ENCODE measurements around the gene CD8B.

The CD8B gene

DNA sequence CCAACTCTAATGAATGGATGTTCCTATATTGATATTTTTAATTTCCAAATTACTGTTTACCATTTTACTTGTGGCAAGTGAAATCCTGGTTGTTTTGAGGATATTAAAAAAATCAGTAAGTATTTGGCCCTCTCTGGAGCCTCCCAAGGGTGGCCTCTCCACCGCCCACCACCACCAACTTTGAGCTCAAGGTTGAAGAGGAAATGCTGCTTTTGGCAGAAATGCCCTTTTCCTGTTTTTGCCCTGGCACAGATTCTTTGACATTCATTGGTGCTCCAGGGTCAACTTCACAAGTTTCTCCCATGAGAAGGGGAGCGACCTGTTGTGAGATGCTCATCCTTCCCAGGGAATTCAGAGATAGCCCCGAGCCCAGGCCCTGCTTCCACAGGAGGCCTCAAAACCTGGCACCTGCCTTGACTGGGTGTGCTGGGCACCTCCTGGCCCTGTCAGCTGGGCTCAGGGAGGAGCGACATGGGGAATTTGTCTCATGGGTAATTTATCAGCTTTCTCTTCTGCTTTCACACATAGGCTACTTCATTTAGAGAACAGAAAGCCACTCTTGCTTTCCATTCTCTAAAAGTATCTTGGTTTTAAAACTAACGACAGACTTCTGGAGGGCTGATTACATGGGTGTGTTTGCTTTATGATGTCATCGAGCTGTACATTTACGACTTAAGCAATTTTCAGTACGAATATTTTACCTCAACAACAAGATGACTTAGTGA, 77.9 kb downstream of the CD8B start:
- DNase-seq, result no peak
- intact Hi-C loops (cut with DNase I), result no loop called here

DNA sequence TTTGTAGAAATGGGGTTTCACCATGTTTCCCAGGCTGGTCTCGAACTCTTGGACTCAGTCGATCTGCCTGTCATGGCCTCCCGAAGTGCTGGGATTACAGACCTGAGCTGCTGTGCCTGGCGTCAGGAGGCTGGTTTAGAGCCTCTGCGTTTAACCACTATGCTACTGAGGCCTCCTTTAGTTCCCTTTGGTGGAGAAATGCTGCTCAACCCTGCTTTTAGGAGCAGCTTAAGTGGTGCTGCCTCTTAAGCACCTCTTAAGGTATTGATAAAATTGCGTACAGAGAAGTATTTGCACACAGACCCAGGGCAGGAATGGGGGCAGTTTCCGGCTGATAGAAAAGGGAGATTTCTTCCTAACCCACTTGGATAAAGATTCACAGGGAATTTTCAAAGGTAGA, 78.9 kb downstream of the CD8B start:
- intact Hi-C loops (cut with DNase I), result no loop called here
- DNase-seq, result no peak

DNA sequence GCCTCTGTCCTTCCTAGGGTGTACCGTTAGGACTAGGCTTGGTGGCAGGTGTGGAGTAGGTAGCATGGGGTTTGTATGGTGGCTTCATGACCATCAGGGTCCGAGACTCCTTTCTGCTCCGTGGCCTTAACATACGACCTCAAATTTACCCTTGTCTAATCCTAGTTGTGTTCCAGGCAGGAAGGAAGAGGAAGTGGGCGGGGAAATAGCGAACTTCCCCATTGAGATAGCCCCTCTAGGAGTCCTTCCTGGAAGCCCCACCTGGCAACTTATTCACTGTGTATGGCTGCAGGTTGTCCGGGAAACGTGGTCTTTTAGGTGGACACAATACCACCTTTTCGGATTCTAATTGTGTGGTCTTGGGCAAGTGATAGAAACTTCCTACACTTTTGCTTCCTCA, 80.3 kb downstream of the CD8B start:
- DNase-seq, result no peak
- intact Hi-C loops (cut with DNase I), result no loop called here

DNA sequence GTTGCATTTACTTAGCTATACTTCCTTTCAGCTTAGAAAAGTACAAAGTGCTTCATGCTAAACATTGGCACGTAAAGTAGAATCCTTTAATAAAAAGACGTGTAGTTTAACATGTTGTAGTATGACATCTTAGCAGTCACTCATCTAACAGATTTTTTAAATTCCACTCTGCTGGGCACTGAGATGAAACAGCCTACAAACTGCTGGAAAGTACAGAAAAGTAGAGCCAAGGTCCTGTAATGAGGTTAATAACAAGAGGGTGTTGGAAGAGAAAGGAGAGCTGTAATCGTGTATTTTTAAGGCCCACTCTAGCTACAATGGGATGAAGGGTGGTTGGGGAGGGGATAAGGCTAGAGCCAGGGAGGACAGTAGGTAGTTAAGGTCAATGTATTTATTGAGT, 81.7 kb downstream of the CD8B start:
- intact Hi-C loops (cut with DNase I), result no loop called here
- DNase-seq, result no peak

DNA sequence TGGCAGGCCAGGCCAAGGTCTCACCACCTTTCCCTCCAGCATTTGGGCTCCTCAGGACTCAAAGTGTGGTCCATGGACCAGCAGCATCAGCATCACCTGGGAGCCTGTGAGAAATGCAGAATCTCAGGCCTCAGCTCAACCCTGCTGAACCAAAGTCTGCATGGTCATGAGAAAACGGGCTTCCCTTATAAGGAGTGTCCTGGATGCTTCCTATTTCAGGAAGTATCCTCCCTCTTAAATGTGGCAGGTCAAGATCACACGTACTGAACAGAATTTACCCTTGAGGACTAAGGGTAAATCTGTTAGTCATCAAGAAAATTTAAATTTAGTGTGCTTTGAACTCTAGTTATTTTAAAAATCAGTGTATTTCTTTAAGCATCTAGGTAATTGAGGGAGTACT, 82.7 kb downstream of the CD8B start:
- intact Hi-C loops (cut with DNase I), result no loop called here

DNA sequence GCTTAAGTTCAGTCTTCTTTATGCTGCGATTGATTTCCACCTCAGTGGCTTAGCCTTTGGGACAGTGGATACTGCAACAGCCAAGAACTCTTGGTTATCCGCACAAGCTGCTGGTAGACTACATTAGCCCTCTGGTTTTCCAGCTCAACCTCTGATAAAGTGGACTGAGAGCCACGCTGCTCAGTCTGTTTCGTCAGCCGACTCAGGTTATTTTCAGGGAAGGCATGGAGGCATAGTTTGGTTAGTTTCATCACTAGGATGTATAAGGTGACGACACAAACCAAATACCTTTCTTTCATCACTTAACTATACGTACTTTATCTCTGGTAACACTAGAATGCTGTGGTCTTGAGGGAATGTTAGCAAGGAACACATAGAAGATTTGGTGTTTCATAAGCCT, 85.2 kb downstream of the CD8B start:
- no peak for DNase-seq
- intact Hi-C loops (cut with DNase I), result no loop called here

More for the DNA sequence above, 82.7 kb downstream of the CD8B start:
- DNase-seq, result no peak

DNA sequence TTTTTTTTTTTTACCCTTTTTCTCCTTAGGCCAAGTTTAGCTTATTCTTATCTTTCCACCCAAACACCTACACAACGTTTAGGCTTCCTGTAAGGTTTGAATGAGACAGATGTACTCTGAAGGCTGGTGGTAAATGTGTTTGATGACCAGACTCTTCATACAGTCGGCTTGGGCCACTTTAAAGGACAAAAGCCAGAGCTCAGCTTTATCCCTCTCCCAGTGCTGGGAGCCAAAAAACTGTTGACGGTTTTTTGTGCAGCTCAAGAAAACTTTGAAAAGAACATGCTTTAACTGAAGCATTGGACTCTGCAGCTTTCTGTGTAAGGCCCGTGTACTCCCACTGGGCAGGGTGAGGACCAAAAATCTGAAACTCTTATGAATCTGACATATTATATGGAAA, 86.3 kb downstream of the CD8B start:
- intact Hi-C loops (cut with DNase I), result no loop called here

DNA sequence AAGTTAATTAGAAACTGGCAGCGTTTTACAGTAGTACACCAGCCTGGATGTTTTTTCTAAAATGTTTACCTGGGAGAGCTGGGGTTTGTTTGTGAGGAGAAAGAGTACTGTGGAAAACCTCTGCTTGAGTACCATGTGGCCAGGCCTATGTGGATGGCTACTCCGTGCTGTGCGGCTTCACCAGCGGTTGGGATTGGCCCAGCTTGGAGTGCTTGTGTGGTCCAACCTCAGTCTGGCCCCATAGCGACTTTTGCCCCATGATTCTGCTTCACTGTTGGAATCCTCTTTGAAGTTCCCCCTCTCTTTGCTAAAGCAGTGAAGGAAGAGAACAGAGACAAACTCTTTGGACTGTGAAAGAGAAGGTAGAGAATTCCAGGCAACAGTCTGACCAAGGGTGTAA, 86.8 kb downstream of the CD8B start:
- DNase-seq, result no peak
- intact Hi-C loops (cut with DNase I), result no loop called here

More for the DNA sequence above, 86.3 kb downstream of the CD8B start:
- no peak for DNase-seq

DNA sequence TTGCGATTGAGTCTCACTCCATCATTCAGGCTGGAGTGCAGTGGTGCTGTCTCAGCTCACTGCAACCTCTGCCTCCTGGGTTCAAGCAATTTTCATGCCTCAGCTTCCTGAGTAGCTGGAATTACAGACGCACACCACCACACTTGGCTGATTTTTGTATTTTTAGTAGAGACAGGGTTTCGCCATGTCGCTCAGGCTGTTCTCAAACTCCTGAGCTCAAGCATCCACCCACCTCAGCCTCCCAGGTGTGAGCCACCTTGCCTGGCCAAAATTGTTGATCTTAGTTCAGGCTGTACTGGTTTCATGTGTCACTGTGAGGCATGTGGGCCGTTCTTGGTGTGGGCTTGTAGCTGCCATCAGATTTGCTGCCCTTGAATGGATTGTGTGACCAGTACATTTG, 89.1 kb downstream of the CD8B start:
- DNase-seq, result peak in 7 of 42 donors; percentile 14 to 56 (median 35)
- intact Hi-C loops (cut with DNase I), result no loop called here

DNA sequence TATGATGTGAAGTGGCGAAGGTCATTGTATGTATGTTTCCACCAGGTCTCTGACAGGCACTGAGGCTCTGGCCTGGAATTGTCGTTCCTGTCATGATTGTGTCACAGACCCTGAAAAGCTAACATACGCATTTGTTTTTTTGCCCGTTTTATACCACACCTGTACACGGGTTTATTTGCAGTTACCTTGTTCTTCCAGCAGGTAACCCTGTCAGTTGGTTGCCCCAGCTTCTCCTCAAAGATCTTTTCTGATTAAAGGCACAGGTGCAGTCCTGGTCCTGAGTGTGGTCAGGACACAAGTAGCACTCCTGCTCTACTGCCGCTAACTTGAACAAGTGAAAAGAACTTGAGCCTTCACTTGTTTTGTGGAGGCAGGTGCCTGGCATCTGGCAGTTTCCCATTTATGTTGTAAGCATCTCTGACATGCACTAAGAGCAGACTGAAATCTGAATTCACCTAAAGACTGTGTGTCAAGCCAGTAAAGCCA, 90.8 kb downstream of the CD8B start:
- intact Hi-C loops (cut with DNase I), result no loop called here
- DNase-seq, result no peak

DNA sequence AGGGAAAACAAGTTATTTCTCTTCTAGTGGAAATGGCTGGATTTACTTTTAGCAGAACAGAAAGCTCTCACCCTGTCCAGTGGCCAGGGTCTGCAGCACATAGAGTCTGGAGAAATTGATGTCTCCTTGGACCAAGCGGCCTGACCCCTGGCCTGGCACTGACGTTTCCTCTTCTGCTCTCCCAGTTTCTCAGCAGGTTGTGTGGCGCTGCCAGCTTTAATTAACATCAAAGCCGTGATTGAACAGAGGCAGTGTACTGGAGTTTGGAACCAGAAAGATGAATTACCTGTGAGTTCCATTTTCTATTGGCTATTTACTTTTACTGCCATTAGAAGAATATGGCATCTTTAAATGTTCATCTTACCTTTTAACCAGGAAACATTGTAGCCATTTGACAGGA, 91.8 kb downstream of the CD8B start:
- intact Hi-C loops (cut with DNase I), result no loop called here
- DNase-seq, result peak in 4 of 42 donors; percentile 15 to 51 (median 31)

DNA sequence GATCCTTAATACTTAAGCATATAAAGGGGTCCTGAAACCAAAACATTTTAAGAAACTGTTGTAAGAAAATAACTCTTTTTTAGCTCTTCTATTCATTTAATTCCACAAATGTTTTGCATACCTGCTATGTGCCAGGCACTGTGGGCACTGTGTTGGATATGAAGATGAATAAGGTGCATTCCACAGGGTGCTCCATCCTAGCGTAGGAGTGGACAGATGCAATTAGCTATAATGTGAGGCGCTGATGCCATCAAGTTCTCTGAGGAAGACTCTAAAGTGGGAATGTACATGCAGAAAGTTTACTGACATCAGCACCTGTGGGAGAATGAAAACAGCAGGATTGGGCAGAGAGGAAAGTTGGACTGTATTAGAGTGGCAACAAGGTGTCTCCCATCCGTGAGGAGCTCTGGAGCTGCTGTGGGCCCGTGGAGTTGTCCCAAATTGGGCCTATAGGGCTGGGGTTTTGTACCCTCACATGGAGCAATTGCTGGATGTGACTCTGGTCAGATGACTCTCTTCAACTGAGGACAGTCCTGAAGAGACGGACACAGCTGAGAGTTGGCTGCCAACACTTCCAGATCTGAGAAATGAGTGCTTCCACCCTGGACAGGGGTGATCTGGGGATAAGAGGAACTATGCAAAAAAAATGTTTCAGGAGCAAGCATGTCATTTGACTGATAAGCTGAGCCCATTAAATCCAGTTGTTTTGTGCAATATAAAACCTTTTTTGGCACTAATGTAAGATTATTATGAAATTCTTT, 93.3 kb downstream of the CD8B start:
- DNase-seq, result no peak

More for the DNA sequence above, 93.3 kb downstream of the CD8B start:
- intact Hi-C loops (cut with DNase I), result no loop called here

All from head of caudate nucleus (tissue), 42 donors.